ENCODE measurements around the gene THSD4.
"Not testable (repeated sequence)": the region's sequence is repeated elsewhere in the genome, so short reads cannot be mapped to it uniquely, and the experiment has no call there.

The THSD4 gene

GRCh38 chr15:71716990-71717389 is 601.7 kb downstream of the THSD4 start:
- DNase-seq (ENCODE audit: low read depth in 2 of 2): no peak

GRCh38 chr15:71718116-71718910 is 603.0 kb downstream of the THSD4 start:
- no peak for DNase-seq (ENCODE audit: low read depth in 2 of 2)

GRCh38 chr15:71723344-71723743 is 608.1 kb downstream of the THSD4 start:
- no peak for DNase-seq (ENCODE audit: low read depth in 2 of 2)

- DNase-seq (ENCODE audit: low read depth in 2 of 2): not testable (repeated sequence)
Observed at GRCh38 chr15:71725207-71725955, 610.1 kb downstream of the THSD4 start.

GRCh38 chr15:71728881-71729280 is 613.6 kb downstream of the THSD4 start:
- DNase-seq (ENCODE audit: low read depth in 2 of 2): no peak

- DNase-seq (ENCODE audit: low read depth in 2 of 2): no peak
Observed at GRCh38 chr15:71729319-71729718, 614.0 kb downstream of the THSD4 start.

GRCh38 chr15:71730277-71731144 is 615.2 kb downstream of the THSD4 start:
- DNase-seq (ENCODE audit: low read depth in 2 of 2): no peak

- no peak for DNase-seq (ENCODE audit: low read depth in 2 of 2)
Observed at GRCh38 chr15:71732636-71733035, 617.4 kb downstream of the THSD4 start.

- DNase-seq (ENCODE audit: low read depth in 2 of 2): no peak
Observed at GRCh38 chr15:71733122-71733521, 617.9 kb downstream of the THSD4 start.

- no peak for DNase-seq (ENCODE audit: low read depth in 2 of 2)
Observed at GRCh38 chr15:71734709-71735384, 619.6 kb downstream of the THSD4 start.

GRCh38 chr15:71735385-71735757 is 620.1 kb downstream of the THSD4 start:
- DNase-seq (ENCODE audit: low read depth in 2 of 2): no peak

- DNase-seq (ENCODE audit: low read depth in 2 of 2): no peak
Observed at GRCh38 chr15:71736286-71736947, 621.1 kb downstream of the THSD4 start.

GRCh38 chr15:71737761-71738160 is 622.5 kb downstream of the THSD4 start:
- no peak for DNase-seq (ENCODE audit: low read depth in 2 of 2)

- DNase-seq (ENCODE audit: low read depth in 2 of 2): no peak
Observed at GRCh38 chr15:71739355-71739754, 624.1 kb downstream of the THSD4 start.

- no peak for DNase-seq (ENCODE audit: low read depth in 2 of 2)
Observed at GRCh38 chr15:71742964-71743363, 627.7 kb downstream of the THSD4 start.

GRCh38 chr15:71743861-71744382 is 628.7 kb downstream of the THSD4 start:
- DNase-seq (ENCODE audit: low read depth in 2 of 2): peak in 1 of 2 donors; percentile 45

- no peak for DNase-seq (ENCODE audit: low read depth in 2 of 2)
Observed at GRCh38 chr15:71746719-71747118, 631.4 kb downstream of the THSD4 start.

GRCh38 chr15:71747128-71748083 is 632.1 kb downstream of the THSD4 start:
- DNase-seq (ENCODE audit: low read depth in 2 of 2): no peak

- DNase-seq (ENCODE audit: low read depth in 2 of 2): no peak
Observed at GRCh38 chr15:71748293-71748718, 633.0 kb downstream of the THSD4 start.

- DNase-seq (ENCODE audit: low read depth in 2 of 2): no peak
Observed at GRCh38 chr15:71749500-71749899, 634.2 kb downstream of the THSD4 start.

Data from stimulated activated CD4-positive, alpha-beta T cell treated with anti-CD3 and anti-CD28 coated beads, Interleukin-1b, Interleukin-23, amount 100 ng/mL, for 1 hour (primary cell).